ENCODE results near the gene LMOD1.

Gene LMOD1

GRCh38 chr1:201916649-201917249 lies 29.6 kb downstream of the LMOD1 start:
- TF ChIP-seq ZBTB7A (IDR thresholded peaks at IDR 0.05; ENCODE audit: low read depth) (no peak), TEAD4 (IDR thresholded peaks at IDR 0.05) (no peak), CEBPB (IDR thresholded peaks at IDR 0.05) (no peak)

GRCh38 chr1:201914456-201915235 lies 31.7 kb downstream of the LMOD1 start:
- TF ChIP-seq CEBPB (IDR thresholded peaks at IDR 0.05), result no peak
- no peak for TF ChIP-seq USF1 (IDR thresholded peaks at IDR 0.05)

- TF ChIP-seq CEBPB (IDR thresholded peaks at IDR 0.05) (no peak), TEAD4 (IDR thresholded peaks at IDR 0.05) (no peak), NFIC (IDR thresholded peaks at IDR 0.05) (no peak), EP300 (IDR thresholded peaks at IDR 0.05; ENCODE audit: borderline replicate concordance) (no peak), MAX (IDR thresholded peaks at IDR 0.05) (no peak), USF1 (IDR thresholded peaks at IDR 0.05) (no peak), ZBTB7A (IDR thresholded peaks at IDR 0.05; ENCODE audit: low read depth) (no peak), YY1 (IDR thresholded peaks at IDR 0.05; ENCODE audit: low read depth) (no peak), FOXM1 (IDR thresholded peaks at IDR 0.05; ENCODE audit: borderline replicate concordance, low read depth) (no peak)
These were observed 33.5 kb downstream of the LMOD1 start for GRCh38 chr1:201912832-201913231.

GRCh38 chr1:201911826-201912571 lies 34.3 kb downstream of the LMOD1 start:
- TF ChIP-seq MAX (IDR thresholded peaks at IDR 0.05), result no peak
- 0 out of 2 replicates have a peak, but pooled peaks have one; percentile 16 for TF ChIP-seq NFIC (IDR thresholded peaks at IDR 0.05)

GRCh38 chr1:201907621-201908020 lies 38.7 kb downstream of the LMOD1 start:
- TF ChIP-seq NFIC (IDR thresholded peaks at IDR 0.05), result no peak
- no peak for TF ChIP-seq YY1 (IDR thresholded peaks at IDR 0.05; ENCODE audit: low read depth)
- TF ChIP-seq MAX (IDR thresholded peaks at IDR 0.05), result no peak
- no peak for TF ChIP-seq TCF12 (IDR thresholded peaks at IDR 0.05; ENCODE audit: low read depth)
- no peak for TF ChIP-seq TEAD4 (IDR thresholded peaks at IDR 0.05)
- no peak for TF ChIP-seq REST (IDR thresholded peaks at IDR 0.05; ENCODE audit: low read depth)
- TF ChIP-seq ZBTB7A (IDR thresholded peaks at IDR 0.05; ENCODE audit: low read depth), result no peak
- no peak for TF ChIP-seq USF1 (IDR thresholded peaks at IDR 0.05)
- no peak for TF ChIP-seq FOXM1 (IDR thresholded peaks at IDR 0.05; ENCODE audit: borderline replicate concordance, low read depth)
- no peak for TF ChIP-seq EGR1 (IDR thresholded peaks at IDR 0.05)
- no peak for TF ChIP-seq TAF1 (IDR thresholded peaks at IDR 0.05; ENCODE audit: low read depth)
- no peak for TF ChIP-seq RAD21 (IDR thresholded peaks at IDR 0.05; ENCODE audit: low read depth)
- no peak for TF ChIP-seq EP300 (IDR thresholded peaks at IDR 0.05; ENCODE audit: borderline replicate concordance)
- TF ChIP-seq CEBPB (IDR thresholded peaks at IDR 0.05), result no peak
- no peak for TF ChIP-seq CREB1 (IDR thresholded peaks at IDR 0.05; ENCODE audit: low read depth)

- TF ChIP-seq FOXM1 (IDR thresholded peaks at IDR 0.05; ENCODE audit: borderline replicate concordance, low read depth), result no peak
- TF ChIP-seq EGR1 (IDR thresholded peaks at IDR 0.05), result no peak
- TF ChIP-seq TCF12 (IDR thresholded peaks at IDR 0.05; ENCODE audit: low read depth), result no peak
- TF ChIP-seq NFIC (IDR thresholded peaks at IDR 0.05), result no peak
- TF ChIP-seq EP300 (IDR thresholded peaks at IDR 0.05; ENCODE audit: borderline replicate concordance), result no peak
- TF ChIP-seq TAF1 (IDR thresholded peaks at IDR 0.05; ENCODE audit: low read depth), result no peak
These were observed 40.0 kb downstream of the LMOD1 start for GRCh38 chr1:201906336-201906735.

Measured in Ishikawa (cell line).